ENCODE data around the gene AGBL4. TPM values are rescaled to one million over a fixed set of nuclear protein-coding genes. Genes with fewer than 3 reads are reported as not detected.

The AGBL4 gene
- total and polyA plus RNA-seq, 9 of the 15 experiments (the other 6 are each of a cell fraction or from before 2014, with no cell fraction given) = 0.11 TPM; not detected in 7

- POLR2A ChIA-PET = interaction anchor here (0.6 kb wide), 1 partner anchor 33 kb away, joined by 3 read pairs; no protein-coding TSS in a partner anchor
- Histone ChIP-seq H4K20me1 (replicated peaks; ENCODE audit: control insufficient read depth, insufficient read depth, low read length) (no peaks in the 10 kb centered on the region), H3K36me3 (ENCODE audit: control insufficient read depth, insufficient read depth, low read length) (no peaks in the 10 kb centered on the region), H3K9me1 (ENCODE audit: control insufficient read depth, insufficient read depth, low read length) (no peaks in the 10 kb centered on the region), H3K4me1 (replicated peaks in 1 of 2; ENCODE audit: control insufficient read depth in 2 of 2, insufficient read depth in 2 of 2, low read length in 2 of 2) (no peaks in the 10 kb centered on the region), H3K4me2 (ENCODE audit: insufficient read depth, low read length) (peak overlapping the region; percentile 1; the same call in 1 of the 2 replicates), H2AFZ (ENCODE audit: low read depth, low read length) (no peak overlapping the region), H3K9ac (ENCODE audit: insufficient read depth in 1 of 2, low read depth in 2 of 2, low read length in 2 of 2) (no peak overlapping the region), H3K27me3 (ENCODE audit: control insufficient read depth in 2 of 2, insufficient read depth in 2 of 2, low read length in 2 of 2) (no peaks in the 10 kb centered on the region), H3K79me2 (ENCODE audit: control insufficient read depth, insufficient read depth, low read length) (no peaks in the 10 kb centered on the region), H3K4me3 (no peak overlapping the region), H3K27ac (ENCODE audit: extremely low read depth, low read depth, low read length) (no peak overlapping the region), H3K9me3 (replicated peaks; ENCODE audit: control insufficient read depth, insufficient read depth, low read depth, low read length) (no peaks in the 10 kb centered on the region)
- 0% methylated on average over 9 of the region's 9 CpGs for WGBS (ENCODE audit: insufficient coverage, low coverage, missing lambda C conversion rate)
- TF ChIP-seq PKNOX1 (IDR thresholded peaks at IDR 0.05) = peak; percentile 88
- no peak for TF ChIP-seq HMBOX1 (IDR thresholded peaks at IDR 0.05)
- no peak for TF ChIP-seq PBX2 (CRISPR knock-in tag; IDR thresholded peaks at IDR 0.05; ENCODE audit: low read depth)
- peak; percentile 36; the same call in 1 of the 2 replicates for TF ChIP-seq PBX2 (tag; conservative IDR thresholded peaks at IDR 0.05; ENCODE audit: low read depth)
- no TSS peak for BruUV-seq (replicated peaks)
- ATAC-seq = peak; percentile 83
- in situ Hi-C loops (cut with MboI) (no loop called here), intact Hi-C loops (cut with micrococcal nuclease) (no loop called here)
- DNase-seq (ENCODE audit: extremely low read depth in 1 of 4, low spot score in 3 of 4) = peak in 2 of 4 experiments; percentile 17 to 18
- CTCF ChIA-PET (ENCODE audit: low intra/inter-chr PET ratio) = no interaction called here
- FAIRE-seq = no peak
These were observed 1404.2 kb downstream of the AGBL4 start for GRCh38 chr1:48619539-48619938.
